GM19025 (cell line): ENCODE measurements around the gene TMEM126A.
A peak's percentile ranks its signal among the peaks of the same experiment; 100 is the strongest.
"Not testable (repeated sequence)": the region's sequence is repeated elsewhere in the genome, so short reads cannot be mapped to it uniquely, and the experiment has no call there.

Experiments used
- ATAC-seq: cut with Tn5 transposase; IDR thresholded peaks from one replicate; pipeline ENCODE4 v1.9.1; 2021; ENCODE audit warnings: mild to moderate bottlenecking, low read depth, moderate library complexity; ENCODE audit not compliant: unreplicated experiment

TMEM126A gene

GRCh38 chr11:85647604-85648299 is at the start of gene TMEM126A:
Gene TMEM126A (plus strand): TSS chr11:85647967. CDS start chr11:85650256, 2,289 bp downstream.
- ATAC-seq: peak; percentile 100

DNA sequence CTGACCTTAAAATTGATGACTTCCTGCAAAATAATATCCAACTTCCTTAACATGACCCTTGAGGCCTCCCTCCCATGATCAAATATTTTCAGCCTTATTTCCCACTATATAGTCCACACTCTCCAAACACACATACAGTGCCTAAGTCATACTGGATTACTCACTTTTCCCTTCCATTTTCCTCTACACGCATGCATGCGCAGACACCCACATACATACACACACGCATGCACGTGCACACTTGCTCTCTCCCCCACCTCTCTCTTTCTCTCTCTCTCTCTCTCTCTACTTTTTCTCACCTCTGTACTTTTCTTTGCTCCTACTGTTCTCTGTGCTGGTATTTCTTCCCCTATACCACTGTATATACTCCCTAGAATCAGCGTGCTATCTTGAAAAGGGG is 48.7 kb upstream of the TMEM126A start:
- ATAC-seq: no peak

- no peak for ATAC-seq
Observed at GRCh38 chr11:85602526-85603213, 45.1 kb upstream of the TMEM126A start.

DNA sequence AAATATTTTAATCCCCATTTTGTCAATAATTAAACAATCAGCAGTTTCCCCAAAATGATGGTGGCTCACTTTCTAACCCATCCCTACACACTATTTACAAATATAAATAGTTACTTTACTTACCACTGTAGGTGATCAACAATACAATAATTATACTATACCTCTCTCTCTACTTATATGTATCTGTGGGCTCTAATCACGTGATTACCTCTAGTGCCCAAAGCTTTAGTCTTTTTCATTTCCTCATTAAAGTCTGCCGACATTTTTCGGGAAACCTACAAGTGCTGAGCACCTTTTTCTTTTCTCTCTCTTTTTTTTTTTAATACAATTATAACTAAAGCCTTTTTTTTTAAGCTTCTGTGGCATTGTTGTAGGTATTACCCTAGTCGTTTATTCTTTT is 44.5 kb upstream of the TMEM126A start:
- ATAC-seq: no peak

GRCh38 chr11:85606237-85606636 is 41.5 kb upstream of the TMEM126A start:
- not testable (repeated sequence) for ATAC-seq

GRCh38 chr11:85608621-85609020 is 39.1 kb upstream of the TMEM126A start:
- not testable (repeated sequence) for ATAC-seq

DNA sequence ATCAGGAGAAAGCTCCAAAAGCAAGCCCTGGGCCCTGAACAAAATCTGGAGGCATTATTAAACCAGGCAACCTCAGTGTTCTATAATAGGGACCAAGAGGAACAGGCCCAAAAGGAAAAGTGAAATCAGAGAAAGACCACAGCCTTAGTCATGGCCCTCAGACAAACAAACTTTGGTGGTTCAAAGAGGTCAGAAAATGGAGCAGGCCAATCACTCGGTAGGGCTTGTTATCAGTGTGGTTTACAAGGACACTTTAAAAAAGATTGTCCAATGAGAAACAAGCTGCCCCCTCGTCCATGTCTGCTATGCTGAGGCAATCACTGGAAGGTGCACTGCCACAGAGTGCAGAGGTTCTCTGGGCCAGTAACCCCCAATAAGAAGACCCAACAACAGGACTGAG is 38.5 kb upstream of the TMEM126A start:
- not testable (repeated sequence) for ATAC-seq

DNA sequence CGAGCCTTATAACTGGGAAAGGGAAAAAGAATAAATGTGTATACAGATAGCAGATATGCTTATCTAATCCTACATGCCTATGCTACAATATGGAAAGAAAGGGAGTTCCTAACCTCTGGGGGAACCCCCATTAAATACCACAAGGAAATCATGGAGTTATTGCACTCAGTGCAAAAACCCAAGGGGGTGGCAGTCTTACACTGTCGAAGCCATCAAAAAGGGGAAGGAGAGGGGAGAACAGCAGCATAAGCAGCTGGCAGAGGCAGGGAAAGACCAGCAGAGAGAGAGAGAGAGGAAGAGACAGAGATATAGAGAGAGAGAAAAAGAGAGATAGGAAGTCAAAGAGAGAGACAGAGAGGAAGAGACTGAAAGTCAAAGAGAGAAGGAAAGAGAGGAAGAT is 36.1 kb upstream of the TMEM126A start:
- ATAC-seq: not testable (repeated sequence)

DNA sequence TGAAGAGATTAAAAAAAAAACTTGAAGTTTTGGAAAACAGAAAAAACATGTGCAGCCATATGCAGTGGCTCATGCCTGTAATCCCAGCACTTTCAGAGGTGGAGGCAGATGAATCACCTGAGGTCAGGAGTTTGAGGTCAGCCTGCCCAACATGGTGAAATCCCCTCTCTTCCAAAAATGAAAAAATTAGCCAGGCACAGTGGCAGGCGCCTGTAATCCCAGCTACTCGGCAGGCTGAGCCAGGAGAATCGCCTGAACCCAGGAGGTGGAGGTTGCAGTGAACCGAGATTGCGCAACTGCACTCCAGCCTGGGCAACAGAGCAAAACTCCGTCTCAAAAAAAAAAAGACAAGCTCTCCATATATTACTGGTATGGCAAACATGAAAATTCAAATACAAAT is 28.3 kb upstream of the TMEM126A start:
- no peak for ATAC-seq

- ATAC-seq: no peak
Observed at GRCh38 chr11:85620256-85620655, 27.5 kb upstream of the TMEM126A start.

DNA sequence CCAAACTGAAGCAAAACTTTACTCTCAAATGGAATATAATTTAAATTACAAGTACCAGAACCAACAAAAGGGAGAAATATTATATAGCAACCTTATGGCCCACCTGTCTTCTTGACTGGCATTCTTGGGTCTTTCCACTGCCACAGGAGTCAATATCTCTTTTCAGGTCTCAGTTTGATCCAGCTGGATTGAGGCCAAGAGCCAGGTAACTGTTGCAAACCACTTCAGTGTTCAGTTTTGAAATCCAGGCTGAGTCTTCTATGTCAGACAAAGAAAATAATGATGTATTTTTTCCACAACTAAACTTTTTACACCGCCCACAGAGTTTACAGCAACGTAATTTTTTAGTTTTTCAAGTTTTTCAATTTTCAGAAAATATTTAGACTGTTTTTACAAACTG is 21.3 kb upstream of the TMEM126A start:
- ATAC-seq: no peak

DNA sequence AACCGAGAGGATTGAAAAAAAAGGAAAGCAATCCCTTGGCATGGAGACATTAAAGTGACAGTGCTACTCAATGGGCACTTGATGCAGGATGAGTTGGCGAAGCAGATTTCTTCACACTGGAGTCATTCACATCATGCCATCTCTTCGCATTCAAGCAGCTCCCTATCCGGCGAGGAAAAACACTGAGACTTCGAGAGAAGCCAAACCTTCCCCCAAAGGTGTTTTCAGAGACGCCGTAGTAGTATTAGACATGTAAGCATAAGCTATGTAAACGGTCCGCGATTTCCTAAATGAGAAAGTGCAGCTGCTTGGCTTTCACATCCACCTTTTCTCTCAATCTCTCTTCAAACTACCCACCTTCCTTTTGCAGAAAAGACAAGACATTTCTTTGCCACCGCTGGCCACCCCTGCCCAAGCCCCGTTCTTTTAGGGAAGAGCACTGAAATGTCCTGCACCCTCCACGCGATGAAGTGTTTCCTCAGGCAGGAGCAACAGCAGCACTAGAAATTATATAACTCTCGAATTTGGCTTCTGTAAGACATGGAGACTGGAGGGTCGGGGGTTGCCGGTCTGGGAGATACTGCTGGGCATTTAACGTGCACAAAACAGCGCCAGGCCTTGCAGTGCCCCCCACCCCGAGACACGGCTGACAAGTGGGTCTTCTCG is 20.3 kb upstream of the TMEM126A start, which contains the start of gene DLG2:
Gene DLG2, minus strand, starts transcription at position 13 of the 666 bp plus-strand sequence.
- ATAC-seq: no peak

- ATAC-seq: peak; percentile 100
Observed at GRCh38 chr11:85627998-85628770, 19.6 kb upstream of the TMEM126A start, which contains the start of gene TMEM126B. Gene TMEM126B (plus strand): TSS chr11:85628593. CDS start chr11:85628608, 15 bp downstream.

DNA sequence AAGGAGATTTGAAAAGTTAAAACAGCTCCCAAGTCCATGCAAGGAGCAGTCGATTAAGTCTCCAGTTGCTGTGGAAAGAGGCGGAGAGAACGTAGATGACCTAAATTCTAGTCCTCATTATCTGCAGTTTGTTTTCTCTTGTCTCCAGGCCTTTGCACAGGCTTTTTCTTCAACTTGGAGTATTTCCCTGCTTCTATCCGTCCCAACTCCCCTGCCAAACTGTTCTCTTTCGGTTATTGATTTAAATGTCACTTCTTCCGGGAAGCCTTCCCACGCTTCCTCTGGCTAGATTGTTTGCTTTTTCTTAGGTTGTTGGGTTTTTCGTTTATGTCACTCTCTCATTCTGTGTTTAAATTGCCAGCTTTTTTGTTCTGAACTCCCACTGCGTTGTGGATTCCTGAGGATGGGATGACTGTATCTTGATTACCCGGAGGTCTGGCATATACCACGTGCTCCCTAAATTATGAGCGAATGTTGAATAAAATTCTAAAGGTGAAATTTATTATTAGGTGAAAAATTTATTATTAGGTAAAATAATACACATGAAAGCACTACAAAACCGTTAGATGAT is 18.9 kb upstream of the TMEM126A start:
- peak; percentile 5 for ATAC-seq

GRCh38 chr11:85634747-85635146 is 13.0 kb upstream of the TMEM126A start:
- ATAC-seq: no peak

DNA sequence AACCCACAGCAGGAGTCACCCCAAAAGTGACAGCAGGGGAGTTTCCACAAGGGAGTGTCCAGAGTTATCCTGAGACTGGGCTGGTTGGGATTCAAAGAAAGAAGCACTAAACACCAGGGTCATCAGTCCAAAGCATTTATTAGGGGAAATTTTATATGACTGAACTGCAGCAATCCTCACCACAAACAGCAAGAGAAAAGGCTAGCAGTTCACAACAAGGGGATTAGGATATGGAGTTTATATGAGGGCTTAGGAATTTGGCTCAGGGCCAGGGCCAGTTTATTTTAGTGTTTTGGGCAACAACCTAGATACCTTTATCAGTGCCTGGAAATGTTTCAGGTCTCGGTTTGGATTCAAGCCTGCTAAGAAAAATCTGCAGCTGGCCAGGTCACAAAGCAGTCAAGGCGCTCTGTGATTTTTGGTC is 4.6 kb upstream of the TMEM126A start:
- ATAC-seq: no peak

- ATAC-seq: no peak
Observed at GRCh38 chr11:85647078-85647477, 689 bp upstream of the TMEM126A start.

DNA sequence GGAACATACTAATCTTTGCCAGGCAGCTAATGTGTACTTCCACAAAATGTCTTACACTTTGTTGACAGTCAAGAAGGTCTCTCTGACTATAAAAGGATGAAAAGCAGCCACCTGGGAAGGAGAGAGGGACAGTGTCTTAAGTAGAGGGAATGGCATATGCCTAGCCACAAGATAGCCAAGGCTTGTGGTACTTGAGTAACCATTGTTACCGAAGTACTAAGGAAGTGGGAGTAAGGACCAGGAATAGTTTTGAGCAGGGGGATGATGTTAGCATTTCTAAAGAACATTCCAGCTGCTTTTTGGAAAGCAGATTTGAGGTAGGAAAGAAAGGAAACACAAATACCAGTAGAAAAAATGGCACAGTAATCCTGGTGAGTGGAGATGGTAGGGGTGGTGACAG is 3.4 kb downstream of the TMEM126A start:
- ATAC-seq: no peak

- ATAC-seq: no peak
Observed at GRCh38 chr11:85652786-85653447, 5.2 kb downstream of the TMEM126A start.

GRCh38 chr11:85654343-85654742 is 6.6 kb downstream of the TMEM126A start:
- ATAC-seq: not testable (repeated sequence)
